ENCODE measurements around the gene ST7L. TPM values are rescaled to one million over a fixed set of nuclear protein-coding genes. Genes with fewer than 3 reads are reported as not detected.
A peak's percentile ranks its signal among the peaks of the same experiment; 100 is the strongest.

ST7L gene
- total and polyA plus RNA-seq, 11 donors, result 6.9 to 20.3 (median 13.7) TPM

- no peaks in the 10 kb centered on the region for H3K27me3 ChIP-seq
- TF ChIP-seq POLR2A (IDR thresholded peaks at IDR 0.05) (no peak), CTCF (IDR thresholded peaks at IDR 0.05) (no peak)
- H3K27ac ChIP-seq, result peak overlapping the region in 1 of 12 donors; percentile 47
- WGBS, 4 donors, result 80 to 84% (median 83%) methylated on average over 4 of the region's 4 CpGs
- DNase-seq, result no peak
- no peaks in the 10 kb centered on the region for H3K9me3 ChIP-seq
- no peak overlapping the region for H3K4me3 ChIP-seq
- H3K36me3 ChIP-seq, result peaks cover 0 to 15% (median 0%) of the 10 kb centered on the region in 9 donors
- no peak for ATAC-seq
- intact Hi-C loops (cut with DNase I), result no loop called here
- peaks cover 8 to 60% (median 31%) of the 10 kb centered on the region in 12 donors for H3K4me1 ChIP-seq
Observed at GRCh38 chr1:112637254-112638109, 18.5 kb upstream of the ST7L start.

GRCh38 chr1:112636597-112637253, 17.8 kb upstream of the ST7L start:
- TF ChIP-seq CTCF (IDR thresholded peaks at IDR 0.05) (no peak), POLR2A (IDR thresholded peaks at IDR 0.05) (no peak)
- ATAC-seq, result no peak
- H3K4me1 ChIP-seq, result peaks cover 8 to 68% (median 31%) of the 10 kb centered on the region in 12 donors
- H3K36me3 ChIP-seq, result peaks cover 0 to 15% (median 0%) of the 10 kb centered on the region in 9 donors
- H3K4me3 ChIP-seq, result no peak overlapping the region
- H3K27me3 ChIP-seq, result no peaks in the 10 kb centered on the region
- peak overlapping the region in 1 of 12 donors; percentile 47 for H3K27ac ChIP-seq
- no peaks in the 10 kb centered on the region for H3K9me3 ChIP-seq
- intact Hi-C loops (cut with DNase I), result no loop called here
- DNase-seq, result no peak

DNA sequence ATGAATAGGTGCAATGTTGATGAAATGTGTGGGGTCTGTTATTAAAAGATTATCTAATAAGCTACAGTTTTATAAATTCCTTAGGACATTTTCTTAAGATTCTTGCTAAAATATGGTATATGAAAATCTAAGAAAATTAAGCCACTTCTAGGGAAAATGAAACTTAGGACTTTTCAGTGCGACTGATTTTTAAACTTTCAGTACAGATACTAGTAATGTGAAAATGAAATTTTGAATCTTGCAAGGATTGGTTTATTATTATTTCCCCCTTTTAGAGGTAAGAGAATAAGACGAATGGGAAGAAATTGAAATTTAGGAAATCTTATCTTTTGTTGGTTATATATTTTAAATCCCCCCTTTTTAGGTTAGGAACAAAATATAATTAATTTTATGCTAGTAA, 17.1 kb upstream of the ST7L start:
- peak overlapping the region in 1 of 12 donors; percentile 47 for H3K27ac ChIP-seq
- peaks cover 8 to 74% (median 29%) of the 10 kb centered on the region in 12 donors for H3K4me1 ChIP-seq
- peaks cover 0 to 18% (median 0%) of the 10 kb centered on the region in 9 donors for H3K36me3 ChIP-seq
- intact Hi-C loops (cut with DNase I), result no loop called here
- H3K27me3 ChIP-seq, result no peaks in the 10 kb centered on the region
- TF ChIP-seq POLR2A (IDR thresholded peaks at IDR 0.05) (no peak), CTCF (IDR thresholded peaks at IDR 0.05) (no peak)
- DNase-seq (no peak), ATAC-seq (no peak)
- 80 to 94% (median 86%) methylated on average over 2 of the region's 2 CpGs for WGBS, 4 donors
- H3K4me3 ChIP-seq, result peak overlapping the region in 1 of 12 donors; percentile 15
- H3K9me3 ChIP-seq, result no peaks in the 10 kb centered on the region

DNA sequence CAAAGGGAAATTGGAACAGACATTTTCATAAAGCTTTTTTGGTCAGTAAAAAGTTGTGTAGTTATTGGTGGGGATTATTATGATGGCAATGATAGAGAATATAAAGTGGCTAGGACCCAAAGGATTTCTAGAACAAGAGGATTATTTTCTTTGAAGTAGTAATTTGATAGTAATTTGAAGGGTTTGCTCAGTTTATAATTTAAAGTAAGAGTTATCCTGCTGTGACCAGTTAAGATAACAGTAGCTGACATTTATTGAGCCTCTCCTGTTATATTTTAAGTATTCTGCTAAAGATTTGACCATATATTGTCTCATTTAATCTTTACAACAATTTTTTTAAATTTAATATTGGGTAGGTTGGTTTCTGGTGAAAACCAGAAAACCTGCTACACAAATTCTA, 15.4 kb upstream of the ST7L start:
- TF ChIP-seq CTCF (IDR thresholded peaks at IDR 0.05), result no peak
- TF ChIP-seq POLR2A (IDR thresholded peaks at IDR 0.05), result no peak
- DNase-seq (no peak), ATAC-seq (no peak)
- Histone ChIP-seq H3K4me3 (no peak overlapping the region), H3K27me3 (no peaks in the 10 kb centered on the region), H3K9me3 (no peaks in the 10 kb centered on the region), H3K27ac (no peak overlapping the region), H3K4me1 (peaks cover 8 to 90% (median 30%) of the 10 kb centered on the region in 12 donors), H3K36me3 (peaks cover 0 to 35% (median 5%) of the 10 kb centered on the region in 9 donors)
- intact Hi-C loops (cut with DNase I), result loop anchor here in 1 of 10 donors (5.0 kb wide), 1 partner anchor 38 kb away; the partner anchor contains the start of gene MOV10

Data from heart left ventricle (tissue), 16 donors.